ENCODE data around the gene PARP3. TPM values are rescaled to one million over a fixed set of nuclear protein-coding genes. Genes with fewer than 3 reads are reported as not detected.

The PARP3 gene
- total RNA-seq, 1 donor from 2014 or later: 7.9 TPM

DNA sequence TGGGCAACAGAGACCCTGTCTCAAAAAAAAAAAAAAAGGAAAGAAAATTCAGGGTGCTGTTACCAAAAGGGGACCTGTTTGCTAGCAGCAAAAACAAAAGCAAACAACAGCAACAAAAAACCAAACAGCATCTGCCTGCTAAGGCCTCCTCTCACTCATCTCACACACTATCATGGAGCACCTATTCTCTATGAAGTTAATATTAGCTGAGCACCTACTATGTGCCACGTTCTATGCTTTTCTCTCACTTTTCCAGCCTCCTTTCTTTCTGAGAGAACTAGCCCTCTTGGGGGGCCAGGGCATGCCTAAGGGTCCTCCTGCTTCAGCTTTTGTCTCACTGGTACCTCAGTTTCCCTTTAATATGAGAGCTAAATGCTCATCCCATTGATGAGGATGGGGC lies 12.6 kb downstream of the PARP3 start:
- Mint-ChIP-seq H3K4me1 (ENCODE audit: low read depth) (no peaks in the 10 kb centered on the region), H3K27me3 (peaks cover 43% of the 10 kb centered on the region), H3K27ac (no peak overlapping the region), H3K9me3 (ENCODE audit: low read depth) (no peaks in the 10 kb centered on the region), H3K4me3 (ENCODE audit: low read depth) (no peak overlapping the region), H3K36me3 (ENCODE audit: insufficient read depth) (peaks cover 3% of the 10 kb centered on the region)
- no peak for DNase-seq (ENCODE audit: low spot score, unreplicated experiment)
- TF ChIP-seq CTCF (IDR thresholded peaks at IDR 0.05; ENCODE audit: unreplicated experiment): no peak

DNA sequence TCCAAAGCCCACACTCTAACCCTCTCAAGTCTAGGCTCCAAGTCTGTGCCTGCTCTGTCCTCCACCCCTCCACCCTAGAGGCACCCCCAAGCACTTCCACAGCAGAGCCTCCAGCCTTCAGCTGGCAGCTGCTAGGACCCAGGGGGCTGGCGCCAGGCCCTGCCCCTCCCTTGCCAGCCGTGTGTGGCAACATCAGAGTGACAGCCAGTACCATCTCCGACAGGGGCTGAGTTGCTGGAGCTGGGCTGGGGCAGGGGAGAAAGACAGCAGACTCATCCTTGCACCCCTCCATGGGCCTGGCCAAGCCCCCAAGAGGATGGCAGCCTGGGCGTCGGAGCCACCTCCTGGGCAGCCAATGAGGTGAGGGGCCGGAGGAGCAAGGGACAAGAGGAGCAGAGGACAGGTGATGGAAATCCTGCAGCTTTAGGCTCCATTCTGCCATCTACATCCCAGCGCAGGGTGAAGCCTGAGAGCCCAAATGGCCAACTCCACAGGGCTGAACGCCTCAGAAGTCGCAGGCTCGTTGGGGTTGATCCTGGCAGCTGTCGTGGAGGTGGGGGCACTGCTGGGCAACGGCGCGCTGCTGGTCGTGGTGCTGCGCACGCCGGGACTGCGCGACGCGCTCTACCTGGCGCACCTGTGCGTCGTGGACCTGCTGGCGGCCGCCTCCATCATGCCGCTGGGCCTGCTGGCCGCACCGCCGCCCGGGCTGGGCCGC lies 13.2 kb downstream of the PARP3 start, which contains the start of gene GPR62:
TSS of gene GPR62 (plus strand) at position 207 of the 718 bp plus-strand sequence. CDS start at position 479, 272 bp downstream.
- H3K36me3 Mint-ChIP-seq (ENCODE audit: insufficient read depth): peaks cover 3% of the 10 kb centered on the region
- peaks cover 40% of the 10 kb centered on the region for H3K27me3 Mint-ChIP-seq
- H3K4me3 Mint-ChIP-seq (ENCODE audit: low read depth): no peak within 1 kb of the TSS

DNA sequence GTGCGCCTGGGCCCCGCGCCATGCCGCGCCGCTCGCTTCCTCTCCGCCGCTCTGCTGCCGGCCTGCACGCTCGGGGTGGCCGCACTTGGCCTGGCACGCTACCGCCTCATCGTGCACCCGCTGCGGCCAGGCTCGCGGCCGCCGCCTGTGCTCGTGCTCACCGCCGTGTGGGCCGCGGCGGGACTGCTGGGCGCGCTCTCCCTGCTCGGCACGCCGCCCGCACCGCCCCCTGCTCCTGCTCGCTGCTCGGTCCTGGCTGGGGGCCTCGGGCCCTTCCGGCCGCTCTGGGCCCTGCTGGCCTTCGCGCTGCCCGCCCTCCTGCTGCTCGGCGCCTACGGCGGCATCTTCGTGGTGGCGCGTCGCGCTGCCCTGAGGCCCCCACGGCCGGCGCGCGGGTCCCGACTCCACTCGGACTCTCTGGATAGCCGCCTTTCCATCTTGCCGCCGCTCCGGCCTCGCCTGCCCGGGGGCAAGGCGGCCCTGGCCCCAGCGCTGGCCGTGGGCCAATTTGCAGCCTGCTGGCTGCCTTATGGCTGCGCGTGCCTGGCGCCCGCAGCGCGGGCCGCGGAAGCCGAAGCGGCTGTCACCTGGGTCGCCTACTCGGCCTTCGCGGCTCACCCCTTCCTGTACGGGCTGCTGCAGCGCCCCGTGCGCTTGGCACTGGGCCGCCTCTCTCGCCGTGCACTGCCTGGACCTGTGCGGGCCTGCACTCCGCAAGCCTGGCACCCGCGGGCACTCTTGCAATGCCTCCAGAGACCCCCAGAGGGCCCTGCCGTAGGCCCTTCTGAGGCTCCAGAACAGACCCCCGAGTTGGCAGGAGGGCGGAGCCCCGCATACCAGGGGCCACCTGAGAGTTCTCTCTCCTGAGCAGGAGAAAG lies 14.0 kb downstream of the PARP3 start:
- Mint-ChIP-seq H3K4me1 (ENCODE audit: low read depth) (no peaks in the 10 kb centered on the region), H3K9me3 (ENCODE audit: low read depth) (no peaks in the 10 kb centered on the region)

More for the DNA sequence above, 13.2 kb downstream of the PARP3 start, which contains the start of gene GPR62:
- no peaks in the 10 kb centered on the region for H3K4me1 Mint-ChIP-seq (ENCODE audit: low read depth)
- H3K9me3 Mint-ChIP-seq (ENCODE audit: low read depth): no peaks in the 10 kb centered on the region
- no peak within 1 kb of the TSS for H3K27ac Mint-ChIP-seq
- no peak for TF ChIP-seq CTCF (IDR thresholded peaks at IDR 0.05; ENCODE audit: unreplicated experiment)
- DNase-seq (ENCODE audit: low spot score, unreplicated experiment): no peak

GRCh38 chr3:51957520-51958205 lies 15.5 kb downstream of the PARP3 start:
- no peaks in the 10 kb centered on the region for H3K9me3 Mint-ChIP-seq (ENCODE audit: low read depth)
- H3K36me3 Mint-ChIP-seq (ENCODE audit: insufficient read depth): peaks cover 5% of the 10 kb centered on the region
- H3K4me1 Mint-ChIP-seq (ENCODE audit: low read depth): no peaks in the 10 kb centered on the region
- no peak overlapping the region for H3K27ac Mint-ChIP-seq
- no peak for TF ChIP-seq CTCF (IDR thresholded peaks at IDR 0.05; ENCODE audit: unreplicated experiment)
- peaks cover 24% of the 10 kb centered on the region for H3K27me3 Mint-ChIP-seq
- no peak for DNase-seq (ENCODE audit: low spot score, unreplicated experiment)
- no peak overlapping the region for H3K4me3 Mint-ChIP-seq (ENCODE audit: low read depth)

More for the DNA sequence above, 14.0 kb downstream of the PARP3 start:
- peak; percentile 57 for TF ChIP-seq CTCF (IDR thresholded peaks at IDR 0.05; ENCODE audit: unreplicated experiment)
- H3K4me3 Mint-ChIP-seq (ENCODE audit: low read depth): no peak overlapping the region
- no peak overlapping the region for H3K27ac Mint-ChIP-seq
- peaks cover 3% of the 10 kb centered on the region for H3K36me3 Mint-ChIP-seq (ENCODE audit: insufficient read depth)
- H3K27me3 Mint-ChIP-seq: peaks cover 34% of the 10 kb centered on the region
- peak; percentile 51 for DNase-seq (ENCODE audit: low spot score, unreplicated experiment)

Data from progenitor cell of endocrine pancreas (in vitro differentiated cells).